Left ventricle myocardium inferior (tissue), 1 donor: Measurements from ENCODE around the gene FBXO33. TPM values are rescaled to one million over a fixed set of nuclear protein-coding genes. Genes with fewer than 3 reads are reported as not detected.
"Not testable (repeated sequence)": the region's sequence is repeated elsewhere in the genome, so short reads cannot be mapped to it uniquely, and the experiment has no call there.

Source experiments
- DNase-seq: peaks from one replicate; pipeline ENCODE4 v3.0.0-alpha.2; 2020
- H3K27ac ChIP-seq: fragments of 200-600 bp; replicated peaks from 2 replicates; pipeline ENCODE4 v1.8.0; 2021
- H3K27me3 ChIP-seq: fragments of 200-600 bp; 2 replicates; pipeline ENCODE4 v1.8.0; 2021; ENCODE audit warnings: low read depth
- H3K36me3 ChIP-seq: fragments of 200-600 bp; 2 replicates; pipeline ENCODE4 v1.8.0; 2021
- H3K4me1 ChIP-seq: fragments of 200-600 bp; 2 replicates; pipeline ENCODE4 v1.8.0; 2021
- H3K4me3 ChIP-seq: fragments of 200-600 bp; 2 replicates; pipeline ENCODE4 v1.8.0; 2021; ENCODE audit warnings: mild to moderate bottlenecking, moderate library complexity
- H3K9me3 ChIP-seq: fragments of 200-600 bp; replicated peaks from 2 replicates; pipeline ENCODE4 v1.8.0; 2021
- CTCF ChIP-seq: fragments of 200-600 bp; IDR thresholded peaks from 2 replicates; pipeline ENCODE4 v1.8.0; 2021; ENCODE audit warnings: antibody characterized with exemption, mild to moderate bottlenecking, borderline replicate concordance
- intact Hi-C: fragments of 100-400 bp; cut with micrococcal nuclease; formaldehyde crosslinking; loops from one replicate; pipeline ENCODE4 v1.11.0; 2022
- total RNA-seq: library from RNA; stranded (reverse); fragmentation: NEBNext Ultra II Directional; extraction: Animal tissue kit (Norgen Biotek cat#: 25700); gene quantifications from one replicate; pipeline ENCODE4 v1.2.1, GENCODE V29; 2021
- donor health status: DM: no; HTN: yes; CAD: no; lungs with severe emphysema.

The FBXO33 gene
- total RNA-seq, 1 donor from 2014 or later = 4.8 TPM

GRCh38 chr14:39366460-39367386 is 65.5 kb downstream of the FBXO33 start:
- Histone ChIP-seq H3K27ac (no peak overlapping the region), H3K36me3 (peaks cover 32% of the 10 kb centered on the region), H3K4me1 (peaks cover 21% of the 10 kb centered on the region), H3K4me3 (no peak overlapping the region), H3K27me3 (no peaks in the 10 kb centered on the region), H3K9me3 (peaks cover 28% of the 10 kb centered on the region)
- TF ChIP-seq CTCF = no peak
- no peak for DNase-seq
- intact Hi-C loops = no loop called here

- Histone ChIP-seq H3K9me3 (peaks cover 28% of the 10 kb centered on the region), H3K27me3 (no peaks in the 10 kb centered on the region), H3K4me1 (peaks cover 21% of the 10 kb centered on the region), H3K36me3 (peaks cover 33% of the 10 kb centered on the region), H3K4me3 (no peak overlapping the region), H3K27ac (no peak overlapping the region)
- TF ChIP-seq CTCF = no peak
- no peak for DNase-seq
- intact Hi-C loops = no loop called here
Measured at GRCh38 chr14:39365354-39365753, 66.9 kb downstream of the FBXO33 start.

GRCh38 chr14:39364509-39364908 is 67.7 kb downstream of the FBXO33 start:
- Histone ChIP-seq H3K36me3 (peaks cover 29% of the 10 kb centered on the region), H3K9me3 (peaks cover 28% of the 10 kb centered on the region), H3K27ac (no peak overlapping the region), H3K27me3 (no peaks in the 10 kb centered on the region), H3K4me3 (no peak overlapping the region), H3K4me1 (peaks cover 21% of the 10 kb centered on the region)
- TF ChIP-seq CTCF = no peak
- intact Hi-C loops = no loop called here
- DNase-seq = no peak

- H3K4me1 ChIP-seq, H3K27me3 ChIP-seq, intact Hi-C loops, DNase-seq, H3K4me3 ChIP-seq, H3K27ac ChIP-seq: not testable (repeated sequence)
- H3K36me3 ChIP-seq = peaks cover 40% of the 10 kb centered on the region
- peaks cover 28% of the 10 kb centered on the region for H3K9me3 ChIP-seq
Measured at GRCh38 chr14:39361556-39361955, 70.7 kb downstream of the FBXO33 start.

GRCh38 chr14:39360316-39360715 is 71.9 kb downstream of the FBXO33 start:
- no peak for TF ChIP-seq CTCF
- intact Hi-C loops = no loop called here
- no peak for DNase-seq
- H3K9me3 ChIP-seq = peaks cover 23% of the 10 kb centered on the region
- no peak overlapping the region for H3K27ac ChIP-seq
- H3K27me3 ChIP-seq = no peaks in the 10 kb centered on the region
- no peaks in the 10 kb centered on the region for H3K4me1 ChIP-seq
- H3K36me3 ChIP-seq = peaks cover 39% of the 10 kb centered on the region
- no peak overlapping the region for H3K4me3 ChIP-seq

- H3K27ac ChIP-seq, H3K27me3 ChIP-seq, DNase-seq, H3K4me1 ChIP-seq, intact Hi-C loops, H3K4me3 ChIP-seq: not testable (repeated sequence)
- H3K36me3 ChIP-seq = peaks cover 27% of the 10 kb centered on the region
- H3K9me3 ChIP-seq = peaks cover 12% of the 10 kb centered on the region
Measured at GRCh38 chr14:39359069-39359468, 73.2 kb downstream of the FBXO33 start.
